Activated CD4-positive, alpha-beta T cell treated with anti-CD3 and anti-CD28 coated beads, Interleukin-10, Interleukin-2, amounts not matched to agents 100 ng/mL and 50 ng/mL, durations not matched to agents 16 hours and 8 hours (primary cell): ENCODE results near the gene UBASH3B.
A peak's percentile ranks its signal among the peaks of the same experiment; 100 is the strongest.

Experiments
- DNase-seq: peaks from one replicate; pipeline ENCODE4 v3.0.0-alpha.2; 2020

Gene UBASH3B

GRCh38 chr11:122789907-122790306 is 134.4 kb downstream of the UBASH3B start:
- DNase-seq = no peak

- DNase-seq = no peak
Measured at GRCh38 chr11:122791411-122791810, 135.9 kb downstream of the UBASH3B start.

- no peak for DNase-seq
Measured at GRCh38 chr11:122791836-122792235, 136.3 kb downstream of the UBASH3B start.

GRCh38 chr11:122793515-122793914 is 138.0 kb downstream of the UBASH3B start:
- no peak for DNase-seq

- no peak for DNase-seq
Measured at GRCh38 chr11:122795307-122795706, 139.8 kb downstream of the UBASH3B start.

- DNase-seq = peak; percentile 63
Measured at GRCh38 chr11:122796128-122796717, 140.7 kb downstream of the UBASH3B start.

GRCh38 chr11:122797651-122798050 is 142.1 kb downstream of the UBASH3B start:
- DNase-seq = no peak

GRCh38 chr11:122799406-122800105 is 144.0 kb downstream of the UBASH3B start:
- no peak for DNase-seq

- no peak for DNase-seq
Measured at GRCh38 chr11:122802876-122803275, 147.4 kb downstream of the UBASH3B start.

- DNase-seq = no peak
Measured at GRCh38 chr11:122803306-122803705, 147.8 kb downstream of the UBASH3B start.

- DNase-seq = no peak
Measured at GRCh38 chr11:122803716-122804115, 148.2 kb downstream of the UBASH3B start.

GRCh38 chr11:122804161-122804560 is 148.6 kb downstream of the UBASH3B start:
- no peak for DNase-seq

- no peak for DNase-seq
Measured at GRCh38 chr11:122804796-122805195, 149.3 kb downstream of the UBASH3B start.

GRCh38 chr11:122807731-122808477 is 152.4 kb downstream of the UBASH3B start:
- no peak for DNase-seq

- peak; percentile 43 for DNase-seq
Measured at GRCh38 chr11:122808478-122808869, 153.0 kb downstream of the UBASH3B start.

- no peak for DNase-seq
Measured at GRCh38 chr11:122809866-122810265, 154.3 kb downstream of the UBASH3B start.

GRCh38 chr11:122811721-122812120 is 156.2 kb downstream of the UBASH3B start:
- no peak for DNase-seq

GRCh38 chr11:122812638-122813037 is 157.1 kb downstream of the UBASH3B start:
- DNase-seq = no peak

- DNase-seq = no peak
Measured at GRCh38 chr11:122813176-122813893, 157.8 kb downstream of the UBASH3B start.

- no peak for DNase-seq
Measured at GRCh38 chr11:122813894-122814270, 158.4 kb downstream of the UBASH3B start.

GRCh38 chr11:122814401-122814800 is 158.9 kb downstream of the UBASH3B start:
- DNase-seq = no peak

GRCh38 chr11:122815900-122816299 is 160.4 kb downstream of the UBASH3B start:
- DNase-seq = no peak

- DNase-seq = no peak
Measured at GRCh38 chr11:122816761-122817520, 161.4 kb downstream of the UBASH3B start.
